AG04450 (cell line): ENCODE results near the gene HAVCR2. TPM values are rescaled to one million over a fixed set of nuclear protein-coding genes. Genes with fewer than 3 reads are reported as not detected.

Experiments used
- CTCF ChIA-PET: fragments of 300-600, 350-600 bp; formaldehyde crosslinking; extraction: SDS; loops from one replicate; lab custom pipeline; 2022; ENCODE audit warnings: antibody characterized with exemption, inconsistent platforms; lab: Charles Lee
- POLR2A ChIA-PET: fragments of 350-600 bp; formaldehyde crosslinking; extraction: SDS; loops from one replicate; lab custom pipeline; 2021; ENCODE audit warnings: antibody characterized with exemption, inconsistent platforms; lab: Yijun Ruan, JAX
- DNase-seq: peaks from one replicate; pipeline ENCODE4 v3.0.0-alpha.2; 2011; ENCODE audit warnings: low read depth, low spot score
- H3K27ac ChIP-seq: one replicate; pipeline ENCODE4 v1.5.1; 2012; ENCODE audit warnings: low read depth, low read length, control low read depth
- H3K27me3 ChIP-seq: one replicate; pipeline ENCODE4 v1.6.0; 2012; ENCODE audit warnings: low read length; ENCODE audit not compliant: control insufficient read depth, insufficient read depth
- H3K4me3 ChIP-seq: 2 replicates; pipeline ENCODE4 v1.5.1; 2011; ENCODE audit warnings: mild to moderate bottlenecking, low read depth, low read length, control low read depth
- H3K9me3 ChIP-seq: 2 replicates; pipeline ENCODE4 v1.5.1; 2012; ENCODE audit warnings: low read length; ENCODE audit not compliant: control insufficient read depth, insufficient read depth
- CTCF ChIP-seq: IDR thresholded peaks from 2 replicates; pipeline ENCODE4 v1.5.1; 2011; ENCODE audit warnings: low read depth, low read length, control low read depth, inconsistent platforms
- polyA plus RNA-seq: library from polyadenylated mRNA; depleted of rRNA; stranded (reverse); fragments of >200 nt; gene quantifications from 2 replicates; pipeline ENCODE4 v1.2.3, GENCODE V29; 2011

Gene HAVCR2
- polyA plus RNA-seq, 1 experiment, result not detected

DNA sequence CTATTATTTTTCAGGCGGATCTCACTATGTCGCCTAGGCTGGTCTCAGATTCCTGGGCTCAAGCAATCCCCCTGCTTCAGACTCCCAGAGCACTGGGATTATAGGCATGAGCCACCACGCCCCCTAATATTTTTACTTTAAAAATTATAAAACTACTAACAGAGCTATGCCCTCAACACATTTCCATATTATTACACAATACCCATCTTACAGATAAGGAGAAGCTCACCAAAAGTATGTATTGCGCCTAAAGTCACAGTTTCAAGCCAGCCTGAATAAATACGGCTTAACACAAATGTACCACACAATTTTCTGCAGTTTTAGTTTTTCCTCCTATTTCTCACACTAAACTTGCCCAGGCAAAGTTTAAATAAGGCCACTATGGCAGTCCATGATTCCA is 40.1 kb downstream of the HAVCR2 start:
- Histone ChIP-seq H3K27me3 (no peaks in the 10 kb centered on the region), H3K9me3 (peaks cover 6% of the 10 kb centered on the region), H3K4me3 (no peak overlapping the region), H3K27ac (no peak overlapping the region)
- CTCF ChIA-PET, result no interaction called here
- no peak for DNase-seq
- POLR2A ChIA-PET, result no interaction called here
- no peak for TF ChIP-seq CTCF

- TF ChIP-seq CTCF, result no peak
- H3K27me3 ChIP-seq, result no peaks in the 10 kb centered on the region
- POLR2A ChIA-PET, result no interaction called here
Observed at GRCh38 chr5:157068339-157068738, 40.5 kb downstream of the HAVCR2 start.

DNA sequence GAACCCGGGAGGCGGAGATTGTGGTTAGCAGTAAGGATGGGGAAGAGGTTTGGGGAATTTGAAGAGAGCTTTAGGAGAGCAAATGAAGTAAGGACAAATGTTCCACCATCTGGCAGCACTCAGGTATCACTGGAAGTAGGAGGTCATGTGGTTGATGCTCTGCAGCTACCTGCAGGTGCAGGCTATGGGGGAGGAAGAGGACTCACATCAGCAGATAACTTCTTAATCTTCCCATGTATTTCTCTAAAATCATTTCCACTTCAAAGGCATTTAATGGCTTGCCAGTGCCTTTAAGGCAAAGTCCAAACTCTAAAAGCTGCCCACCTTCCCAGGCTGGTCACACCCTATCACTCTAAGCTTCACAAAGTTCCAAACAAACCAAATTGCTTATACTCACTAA is 41.8 kb downstream of the HAVCR2 start:
- no peak for DNase-seq
- TF ChIP-seq CTCF, result no peak
- Histone ChIP-seq H3K27me3 (no peaks in the 10 kb centered on the region), H3K4me3 (no peak overlapping the region), H3K27ac (no peak overlapping the region), H3K9me3 (peaks cover 11% of the 10 kb centered on the region)
- ChIA-PET CTCF (no interaction called here), POLR2A (no interaction called here)

More at GRCh38 chr5:157068339-157068738, 40.5 kb downstream of the HAVCR2 start:
- Histone ChIP-seq H3K4me3 (no peak overlapping the region), H3K27ac (no peak overlapping the region), H3K9me3 (peaks cover 11% of the 10 kb centered on the region)
- CTCF ChIA-PET, result no interaction called here
- DNase-seq, result no peak

- Histone ChIP-seq H3K9me3 (peaks cover 15% of the 10 kb centered on the region), H3K27ac (no peak overlapping the region), H3K27me3 (no peaks in the 10 kb centered on the region), H3K4me3 (no peak overlapping the region)
- POLR2A ChIA-PET, result no interaction called here
- DNase-seq, result no peak
- TF ChIP-seq CTCF, result no peak
- CTCF ChIA-PET, result no interaction called here
Observed at GRCh38 chr5:157066080-157066479, 42.8 kb downstream of the HAVCR2 start.

- no peak for TF ChIP-seq CTCF
- CTCF ChIA-PET, result interaction anchor here (0.6 kb wide), 1 partner anchor 32 kb away, joined by 3 read pairs; no protein-coding TSS in a partner anchor
- peaks cover 15% of the 10 kb centered on the region for H3K9me3 ChIP-seq
- H3K4me3 ChIP-seq, result no peak overlapping the region
- no peak for DNase-seq
- POLR2A ChIA-PET, result no interaction called here
- no peak overlapping the region for H3K27ac ChIP-seq
- H3K27me3 ChIP-seq, result no peaks in the 10 kb centered on the region
Observed at GRCh38 chr5:157063776-157064430, 44.9 kb downstream of the HAVCR2 start.
